ENCODE measurements around the gene MARCO. TPM values are rescaled to one million over a fixed set of nuclear protein-coding genes. Genes with fewer than 3 reads are reported as not detected.

MARCO gene
- total and polyA plus RNA-seq, 2 of the 8 experiments (the other 6 are each of a cell fraction or from before 2014, with no cell fraction given) = not detected

GRCh38 chr2:118925476-118925875 is 16.5 kb upstream of the MARCO start:
- Histone ChIP-seq H3K4me3 (ENCODE audit: extremely low read depth in 1 of 4, insufficient read depth in 2 of 4, low read depth in 3 of 4, low read length in 4 of 4) (no peak overlapping the region), H4K20me1 (replicated peaks in 1 of 2; ENCODE audit: control insufficient read depth in 1 of 2, insufficient read depth in 2 of 2, low read length in 2 of 2) (no peaks in the 10 kb centered on the region), H2AFZ (ENCODE audit: low read length) (no peak overlapping the region), H3K4me2 (ENCODE audit: insufficient read depth in 1 of 2, low read depth in 2 of 2, low read length in 2 of 2) (no peak overlapping the region), H2AK5ac (ENCODE audit: low read depth, low read length) (no peak overlapping the region), H2BK120ac (replicated peaks; ENCODE audit: low read depth, low read length) (no peak overlapping the region), H3K23me2 (ENCODE audit: low read depth, low read length) (no peaks in the 10 kb centered on the region), H3K79me2 (ENCODE audit: control insufficient read depth in 1 of 2, insufficient read depth in 2 of 2, low read length in 2 of 2) (no peaks in the 10 kb centered on the region), H3K14ac (ENCODE audit: insufficient read length) (no peak overlapping the region), H4K91ac (replicated peaks; ENCODE audit: insufficient read length, low read length) (no peak overlapping the region), H2BK12ac (ENCODE audit: low read depth, low read length) (no peak overlapping the region), H3K9me3 (ENCODE audit: insufficient read depth in 2 of 2, low read depth in 1 of 2, low read length in 1 of 2) (no peaks in the 10 kb centered on the region), H2BK15ac (ENCODE audit: low read length) (no peak overlapping the region), H3K27me3 (replicated peaks in 1 of 4; ENCODE audit: control insufficient read depth in 3 of 4, extremely low read depth in 1 of 4, insufficient read depth in 3 of 4, low read length in 3 of 4) (no peaks in the 10 kb centered on the region; a peak in 1 of 7 replicates), H3K27ac (ENCODE audit: low read depth, low read length) (no peak overlapping the region), H3K4ac (replicated peaks; ENCODE audit: insufficient read length, low read depth, low read length) (no peak overlapping the region), H3K23ac (ENCODE audit: insufficient read length) (no peak overlapping the region), H2BK5ac (ENCODE audit: low read depth, low read length) (no peak overlapping the region), H2BK20ac (ENCODE audit: low read length) (no peak overlapping the region), H3K18ac (ENCODE audit: extremely low read depth, low read length) (no peak overlapping the region), H4K8ac (ENCODE audit: extremely low read depth, insufficient read depth, low read length) (no peak overlapping the region), H3K56ac (replicated peaks; ENCODE audit: insufficient read length, low read depth, low read length) (no peak overlapping the region), H3K9ac (replicated peaks in 1 of 4; ENCODE audit: extremely low read depth in 1 of 4, low read depth in 3 of 4, low read length in 3 of 4) (no peak overlapping the region), H4K5ac (ENCODE audit: insufficient read length, low read depth, low read length) (no peak overlapping the region), H3K79me1 (ENCODE audit: low read depth, low read length) (no peaks in the 10 kb centered on the region), H3K36me3 (ENCODE audit: control insufficient read depth in 2 of 4, insufficient read depth in 4 of 4, low read length in 3 of 4) (no peaks in the 10 kb centered on the region), H3K4me1 (replicated peaks in 1 of 4; ENCODE audit: control insufficient read depth in 3 of 4, insufficient read depth in 4 of 4, low read length in 3 of 4) (peaks cover 0 to 5% (median 0%) of the 10 kb centered on the region in 4 experiments; a peak in 1 of 7 replicates)
- ChIA-PET CTCF (ENCODE audit: partially characterized antibody) (interaction anchor here (2.4 kb wide), 1 partner anchor 44 kb away, joined by 8 read pairs; no protein-coding TSS in a partner anchor), POLR2A (ENCODE audit: partially characterized antibody) (interaction anchor here (0.9 kb wide), 1 partner anchor 22 kb away, joined by 3 read pairs; no protein-coding TSS in a partner anchor)
- no peak for FAIRE-seq
- DNase-seq (ENCODE audit: low read depth in 1 of 2, low spot score in 2 of 2) = no peak
- 86% methylated on average over 5 of the region's 5 CpGs; no CpG with 5 or more reads in 1 of the 2 experiments for WGBS, 2 experiments (ENCODE audit: extremely low coverage in 1 of 2, insufficient coverage in 1 of 2, insufficient read length in 1 of 2, insufficient replicate concordance in 2 of 2, low coverage in 1 of 2, low lambda C conversion rate in 2 of 2, missing lambda C conversion rate in 1 of 2)
- no peak for TF ChIP-seq PHF8 (conservative IDR thresholded peaks at IDR 0.05; ENCODE audit: low read depth, low read length)
- TF ChIP-seq CEBPB (IDR thresholded peaks at IDR 0.05; ENCODE audit: low read depth, low read length) = no peak
- TF ChIP-seq RXRA (IDR thresholded peaks at IDR 0.05; ENCODE audit: insufficient read depth, low read depth, low read length) = no peak
- TF ChIP-seq RNF2 (IDR thresholded peaks at IDR 0.05; ENCODE audit: borderline replicate concordance, low read depth, low read length, missing control alignments, poor library complexity, severe bottlenecking) = no peak
- no peak for TF ChIP-seq CHD2 (IDR thresholded peaks at IDR 0.05; ENCODE audit: low read length)
- TF ChIP-seq RAD21 (IDR thresholded peaks at IDR 0.05 in 1 of 2, conservative IDR thresholded peaks at IDR 0.05 in 1 of 2; ENCODE audit: low read depth in 2 of 2, low read length in 2 of 2) = no peak

All from H1 (cell line).